ENCODE data around the gene PAM.
"Not testable (repeated sequence)": the region's sequence is repeated elsewhere in the genome, so short reads cannot be mapped to it uniquely, and the experiment has no call there.

Gene PAM

GRCh38 chr5:102750151-102750834, 4.8 kb upstream of the PAM start:
- no peak overlapping the region for H3K4me3 ChIP-seq (ENCODE audit: low read depth, low read length)
- TF ChIP-seq, protein P1, sequence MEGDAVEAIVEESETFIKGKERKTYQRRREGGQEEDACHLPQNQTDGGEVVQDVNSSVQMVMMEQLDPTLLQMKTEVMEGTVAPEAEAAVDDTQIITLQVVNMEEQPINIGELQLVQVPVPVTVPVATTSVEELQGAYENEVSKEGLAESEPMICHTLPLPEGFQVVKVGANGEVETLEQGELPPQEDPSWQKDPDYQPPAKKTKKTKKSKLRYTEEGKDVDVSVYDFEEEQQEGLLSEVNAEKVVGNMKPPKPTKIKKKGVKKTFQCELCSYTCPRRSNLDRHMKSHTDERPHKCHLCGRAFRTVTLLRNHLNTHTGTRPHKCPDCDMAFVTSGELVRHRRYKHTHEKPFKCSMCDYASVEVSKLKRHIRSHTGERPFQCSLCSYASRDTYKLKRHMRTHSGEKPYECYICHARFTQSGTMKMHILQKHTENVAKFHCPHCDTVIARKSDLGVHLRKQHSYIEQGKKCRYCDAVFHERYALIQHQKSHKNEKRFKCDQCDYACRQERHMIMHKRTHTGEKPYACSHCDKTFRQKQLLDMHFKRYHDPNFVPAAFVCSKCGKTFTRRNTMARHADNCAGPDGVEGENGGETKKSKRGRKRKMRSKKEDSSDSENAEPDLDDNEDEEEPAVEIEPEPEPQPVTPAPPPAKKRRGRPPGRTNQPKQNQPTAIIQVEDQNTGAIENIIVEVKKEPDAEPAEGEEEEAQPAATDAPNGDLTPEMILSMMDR (IDR thresholded peaks at IDR 0.05; ENCODE audit: insufficient read depth, low read depth, low read length, missing control alignments), result no peak
- DNase-seq (ENCODE audit: low read depth), result no peak

DNA sequence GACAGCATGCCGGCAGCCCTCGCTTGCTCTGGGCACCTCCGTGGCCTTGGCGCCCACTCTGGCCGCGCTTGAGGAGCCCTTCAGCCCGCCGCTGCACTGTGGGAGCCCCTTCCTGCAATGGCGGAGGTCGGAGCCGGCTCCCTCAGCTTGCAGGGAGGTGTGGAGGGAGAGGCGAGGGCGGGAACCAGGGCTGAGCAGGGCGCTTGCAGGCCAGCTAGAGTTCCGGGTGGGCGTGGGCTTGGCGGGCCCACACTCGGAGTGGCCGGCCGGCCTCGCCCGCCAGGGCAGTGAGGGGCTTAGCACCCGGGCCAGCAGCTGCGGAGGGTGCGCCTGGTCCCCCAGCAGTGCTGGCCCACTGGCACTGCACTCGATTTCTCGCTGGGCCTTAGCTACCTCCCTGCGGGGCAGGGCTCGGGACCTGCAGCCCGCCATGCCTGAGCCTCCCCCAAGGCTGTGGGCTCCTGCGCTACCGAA, 3.2 kb upstream of the PAM start:
- H3K4me3 ChIP-seq (ENCODE audit: low read depth, low read length), result not testable (repeated sequence)

GRCh38 chr5:102753889-102754766, 977 bp upstream of the PAM start:
- TF ChIP-seq, protein P1 (IDR thresholded peaks at IDR 0.05; ENCODE audit: insufficient read depth, low read depth, low read length, missing control alignments), result no peak
- peak overlapping the region; percentile 73 for H3K4me3 ChIP-seq (ENCODE audit: low read depth, low read length)
- peak; percentile 29 for DNase-seq (ENCODE audit: low read depth)

More for the DNA sequence above, 3.2 kb upstream of the PAM start:
- DNase-seq (ENCODE audit: low read depth), result not testable (repeated sequence)

DNA sequence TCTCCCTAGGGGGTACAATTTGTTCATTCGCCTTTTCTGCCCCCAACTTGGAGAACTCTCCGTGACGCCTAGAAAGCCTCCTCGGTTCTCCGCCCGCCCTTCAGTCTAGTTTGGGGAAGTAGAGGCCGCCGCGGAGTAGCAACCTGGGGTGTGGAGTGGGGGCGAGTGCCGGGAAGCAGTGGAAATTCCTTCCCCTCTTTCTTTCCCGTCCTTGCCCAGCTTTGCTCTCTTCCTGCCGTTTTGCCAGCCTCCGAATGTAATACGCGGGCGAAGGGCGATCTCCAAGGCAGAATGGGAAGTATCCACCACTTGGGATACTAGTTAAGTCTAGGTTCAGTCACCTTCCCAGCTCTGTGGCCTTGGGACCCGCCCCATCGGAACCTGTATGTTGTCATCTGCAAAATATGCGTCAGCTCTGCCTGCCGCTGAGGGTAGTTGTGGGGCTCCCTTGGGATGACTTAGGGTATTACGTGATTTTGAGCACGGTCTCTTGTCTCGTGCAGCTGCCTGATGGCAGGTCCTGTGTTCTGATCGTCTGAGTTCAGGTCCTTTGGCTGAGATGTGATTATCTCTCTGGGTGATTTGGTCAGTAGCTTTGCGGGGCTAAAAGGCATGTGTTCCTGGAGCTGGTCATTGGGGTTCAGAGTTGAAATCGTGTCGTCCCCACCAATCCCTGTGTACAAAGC, 724 bp downstream of the PAM start:
- peak; percentile 84 for DNase-seq (ENCODE audit: low read depth)
- peak overlapping the region; percentile 73 for H3K4me3 ChIP-seq (ENCODE audit: low read depth, low read length)
- TF ChIP-seq, protein P1 (IDR thresholded peaks at IDR 0.05; ENCODE audit: insufficient read depth, low read depth, low read length, missing control alignments), result no peak

DNA sequence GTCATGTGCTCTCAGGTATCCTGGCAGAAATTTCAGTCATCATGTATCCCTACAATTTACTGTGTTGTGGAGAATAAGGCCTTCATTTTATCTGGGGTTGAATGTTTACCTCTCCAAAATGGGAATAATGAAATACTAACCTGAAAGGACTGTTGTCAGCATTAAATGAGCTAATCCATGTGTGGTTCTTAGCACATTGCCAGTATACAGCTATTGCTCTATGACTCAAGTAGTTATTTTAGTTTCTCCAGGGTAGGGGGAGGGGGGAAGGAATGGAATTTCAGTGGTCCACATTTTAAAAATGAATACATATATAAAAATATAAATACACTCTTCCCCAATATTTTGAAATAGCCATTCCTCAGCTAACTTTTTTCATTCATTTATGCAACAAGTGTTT, 3.5 kb downstream of the PAM start:
- DNase-seq (ENCODE audit: low read depth), result no peak
- no peak overlapping the region for H3K4me3 ChIP-seq (ENCODE audit: low read depth, low read length)
- TF ChIP-seq, protein P1 (IDR thresholded peaks at IDR 0.05; ENCODE audit: insufficient read depth, low read depth, low read length, missing control alignments), result no peak

DNA sequence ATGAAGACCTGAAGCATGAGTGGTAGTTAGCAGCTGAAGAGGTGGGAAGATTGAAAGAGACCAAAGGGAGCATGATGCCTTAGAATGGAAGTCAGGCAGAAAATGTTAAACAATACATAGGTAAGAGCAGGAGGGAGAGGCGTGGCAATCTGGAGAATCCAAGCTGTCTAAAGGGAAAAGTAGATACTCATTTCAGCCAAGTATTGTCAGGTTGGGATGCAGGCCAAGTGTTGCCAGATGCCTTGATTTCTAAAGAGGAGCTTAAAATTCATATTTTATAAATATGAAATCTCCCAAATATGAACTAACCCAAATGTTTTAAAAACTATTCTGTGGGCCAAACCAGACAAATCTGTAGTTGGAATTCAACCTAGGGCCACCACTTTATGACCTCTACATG, 4.2 kb downstream of the PAM start:
- TF ChIP-seq, protein P1 (IDR thresholded peaks at IDR 0.05; ENCODE audit: insufficient read depth, low read depth, low read length, missing control alignments), result no peak
- H3K4me3 ChIP-seq (ENCODE audit: low read depth, low read length), result no peak overlapping the region
- DNase-seq (ENCODE audit: low read depth), result no peak

GRCh38 chr5:102759700-102760099, 4.6 kb downstream of the PAM start:
- H3K4me3 ChIP-seq (ENCODE audit: low read depth, low read length), result no peak overlapping the region
- DNase-seq (ENCODE audit: low read depth), result no peak
- TF ChIP-seq, protein P1 (IDR thresholded peaks at IDR 0.05; ENCODE audit: insufficient read depth, low read depth, low read length, missing control alignments), result no peak

Measured in GM12865 (cell line).